Epithelial cell of prostate (primary cell): Measurements from ENCODE around the gene ZCCHC7.
A peak's percentile ranks its signal among the peaks of the same experiment; 100 is the strongest.
"Not testable (repeated sequence)": the region's sequence is repeated elsewhere in the genome, so short reads cannot be mapped to it uniquely, and the experiment has no call there.

ENCODE experiments used
- DNase-seq: peaks from one replicate; pipeline ENCODE4 v3.0.0-alpha.2; 2011; ENCODE audit warnings: low read depth, low spot score
- H3K27ac ChIP-seq: fragments of 450-650 bp; 2 replicates; pipeline ENCODE4 v1.5.1; 2017; ENCODE audit warnings: mild to moderate bottlenecking

ZCCHC7 gene

GRCh38 chr9:37201581-37201980 is 81.2 kb downstream of the ZCCHC7 start:
- no peak for DNase-seq
- no peak overlapping the region for H3K27ac ChIP-seq

DNA sequence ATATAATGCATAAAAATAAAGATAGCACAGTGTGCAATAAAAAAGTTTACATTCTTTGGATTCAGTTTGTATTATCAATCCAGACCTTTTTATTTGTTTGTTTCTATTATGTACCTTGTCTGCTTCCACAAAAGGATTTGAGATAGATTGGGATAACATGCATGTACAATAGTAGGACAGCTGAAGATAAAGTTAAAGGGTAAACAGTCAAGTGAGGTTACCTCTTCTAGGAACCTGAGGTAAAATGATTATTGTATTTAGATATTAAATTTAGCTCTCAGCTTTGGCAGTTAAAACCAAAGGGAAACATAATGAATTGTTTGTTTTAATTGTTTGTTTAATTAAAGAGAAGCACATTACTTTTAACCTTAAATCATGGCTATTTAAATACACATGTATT is 81.7 kb downstream of the ZCCHC7 start:
- no peak for DNase-seq
- no peak overlapping the region for H3K27ac ChIP-seq

GRCh38 chr9:37203456-37203855 is 83.1 kb downstream of the ZCCHC7 start:
- DNase-seq, H3K27ac ChIP-seq: not testable (repeated sequence)

DNA sequence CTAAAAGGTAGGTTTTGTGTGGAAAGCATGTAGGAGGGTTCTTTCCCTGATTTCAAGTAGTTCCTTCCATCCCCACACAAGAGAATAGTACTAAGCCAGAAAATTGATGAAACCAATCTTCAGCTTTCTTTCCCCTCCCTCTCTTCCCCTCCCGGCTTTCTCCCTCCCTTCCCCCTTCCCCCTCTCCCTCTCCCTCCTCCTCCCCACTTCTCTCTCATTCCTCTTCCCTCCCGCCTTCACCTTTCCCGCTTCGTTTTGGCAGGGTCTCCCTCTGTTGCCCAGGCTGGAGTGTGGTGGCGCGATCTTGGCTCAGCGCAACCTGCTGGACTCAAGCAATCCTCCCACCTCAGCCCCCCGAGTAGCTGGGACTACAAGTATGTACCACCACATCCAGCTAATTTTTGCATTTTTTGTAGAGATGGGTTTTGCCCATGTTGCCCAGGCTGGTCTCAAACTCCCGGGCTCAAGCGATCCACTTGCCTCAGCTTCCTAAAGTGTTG is 85.8 kb downstream of the ZCCHC7 start:
- no peak overlapping the region for H3K27ac ChIP-seq
- DNase-seq: no peak

- H3K27ac ChIP-seq: no peak overlapping the region
- no peak for DNase-seq
Observed at GRCh38 chr9:37209431-37210386, 89.3 kb downstream of the ZCCHC7 start.

GRCh38 chr9:37210737-37211523 is 90.6 kb downstream of the ZCCHC7 start:
- DNase-seq: no peak
- no peak overlapping the region for H3K27ac ChIP-seq

- DNase-seq: no peak
- H3K27ac ChIP-seq: no peak overlapping the region
Observed at GRCh38 chr9:37212435-37212834, 92.1 kb downstream of the ZCCHC7 start.

- no peak for DNase-seq
- H3K27ac ChIP-seq: no peak overlapping the region
Observed at GRCh38 chr9:37215381-37215780, 95.0 kb downstream of the ZCCHC7 start.

- DNase-seq: no peak
- no peak overlapping the region for H3K27ac ChIP-seq
Observed at GRCh38 chr9:37215830-37216229, 95.5 kb downstream of the ZCCHC7 start.

- H3K27ac ChIP-seq: no peak overlapping the region
- DNase-seq: no peak
Observed at GRCh38 chr9:37217161-37217560, 96.8 kb downstream of the ZCCHC7 start.

- no peak overlapping the region for H3K27ac ChIP-seq
- no peak for DNase-seq
Observed at GRCh38 chr9:37218800-37219425, 98.5 kb downstream of the ZCCHC7 start.

- no peak for DNase-seq
- no peak overlapping the region for H3K27ac ChIP-seq
Observed at GRCh38 chr9:37220971-37221370, 100.6 kb downstream of the ZCCHC7 start.

DNA sequence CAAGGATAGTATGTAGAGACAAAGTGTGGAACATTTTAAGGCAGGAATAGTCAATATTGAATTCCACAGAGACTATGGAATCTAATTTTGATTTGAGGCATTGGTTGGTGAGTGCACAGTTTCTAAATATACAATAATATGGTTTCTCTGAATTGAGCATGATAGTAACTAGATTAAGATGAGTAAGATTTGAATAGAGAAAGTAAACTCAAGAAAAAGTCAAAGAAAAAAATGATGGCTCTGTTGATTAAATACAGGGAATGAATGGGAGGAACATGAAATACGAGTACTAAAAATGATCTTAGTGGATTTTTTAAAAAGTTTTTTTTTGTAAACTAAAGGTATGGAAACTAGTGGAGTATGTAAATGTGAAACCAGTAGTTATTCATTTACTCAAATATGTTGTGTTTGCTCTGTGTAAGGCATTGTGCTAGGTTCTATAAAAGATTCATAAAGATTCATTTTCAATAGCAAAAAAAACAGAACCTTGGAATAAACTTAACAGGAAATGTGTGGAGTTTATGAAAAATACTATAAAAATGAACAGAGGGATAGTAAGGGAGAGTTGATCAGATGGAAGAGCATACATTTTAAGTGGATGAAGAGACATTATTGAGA is 101.2 kb downstream of the ZCCHC7 start:
- no peak for DNase-seq
- H3K27ac ChIP-seq: no peak overlapping the region

- DNase-seq: no peak
- no peak overlapping the region for H3K27ac ChIP-seq
Observed at GRCh38 chr9:37229455-37229854, 109.1 kb downstream of the ZCCHC7 start.

- no peak overlapping the region for H3K27ac ChIP-seq
- DNase-seq: peak; percentile 12
Observed at GRCh38 chr9:37229882-37230482, 109.6 kb downstream of the ZCCHC7 start.

GRCh38 chr9:37236822-37237221 is 116.4 kb downstream of the ZCCHC7 start:
- DNase-seq: no peak
- H3K27ac ChIP-seq: no peak overlapping the region

DNA sequence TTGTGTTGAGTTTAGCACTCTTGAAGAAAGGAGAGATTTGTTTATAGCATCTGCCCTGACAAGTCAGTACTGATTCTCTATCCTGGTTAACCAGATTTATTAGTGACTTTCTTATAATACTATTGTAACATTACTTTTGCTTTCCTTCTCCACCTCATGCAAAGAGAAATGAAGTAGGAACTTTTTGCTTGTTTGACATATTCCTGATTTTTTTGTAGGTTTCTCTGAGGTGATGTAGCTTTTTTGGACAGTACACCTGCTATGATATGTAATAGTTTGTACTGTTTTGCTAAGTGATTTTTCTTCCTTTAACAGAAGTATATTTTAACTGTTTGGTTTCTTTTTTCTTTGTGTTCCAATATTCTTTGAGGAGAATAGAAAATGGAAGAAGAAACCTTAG is 117.7 kb downstream of the ZCCHC7 start:
- H3K27ac ChIP-seq: no peak overlapping the region
- no peak for DNase-seq

- no peak overlapping the region for H3K27ac ChIP-seq
- DNase-seq: no peak
Observed at GRCh38 chr9:37239224-37239859, 119.0 kb downstream of the ZCCHC7 start.

- no peak for DNase-seq
- no peak overlapping the region for H3K27ac ChIP-seq
Observed at GRCh38 chr9:37239921-37240320, 119.5 kb downstream of the ZCCHC7 start.
